ENCODE results near the gene APEX2.
"Not testable (repeated sequence)": the region's sequence is repeated elsewhere in the genome, so short reads cannot be mapped to it uniquely, and the experiment has no call there.

APEX2 gene

GRCh38 chrX:54980334-54980733, 19.8 kb upstream of the APEX2 start:
- Histone ChIP-seq H2AK5ac (ENCODE audit: low read depth, low read length) (no peak overlapping the region), H2BK12ac (ENCODE audit: low read length) (no peak overlapping the region), H3K9me3 (replicated peaks in 1 of 2; ENCODE audit: control insufficient read depth in 2 of 2, insufficient read depth in 1 of 2, low read depth in 1 of 2, low read length in 2 of 2) (no peaks in the 10 kb centered on the region), H3K4me1 (ENCODE audit: control insufficient read depth in 2 of 2, insufficient read depth in 1 of 2, low read depth in 1 of 2, low read length in 2 of 2) (no peaks in the 10 kb centered on the region), H2AFZ (ENCODE audit: low read length) (no peak overlapping the region), H2BK120ac (ENCODE audit: low read depth, low read length) (no peak overlapping the region), H3K9ac (ENCODE audit: low read depth, low read length, poor library complexity) (no peak overlapping the region), H2BK15ac (ENCODE audit: low read length) (no peak overlapping the region), H4K8ac (ENCODE audit: low read depth, low read length) (no peak overlapping the region), H3K23ac (ENCODE audit: low read depth, low read length, poor library complexity) (no peak overlapping the region), H3K79me1 (ENCODE audit: low read depth, low read length) (no peaks in the 10 kb centered on the region), H3K14ac (ENCODE audit: low read length) (no peak overlapping the region), H3K4me3 (ENCODE audit: low read length in 2 of 2) (no peak overlapping the region), H3K4ac (ENCODE audit: low read length) (no peak overlapping the region), H3K4me2 (ENCODE audit: insufficient read depth, low read length, poor library complexity, severe bottlenecking) (no peak overlapping the region), H3K18ac (ENCODE audit: low read length) (no peak overlapping the region), H3K36me3 (replicated peaks in 1 of 2; ENCODE audit: control insufficient read depth in 2 of 2, insufficient read depth in 2 of 2, low read length in 2 of 2) (no peaks in the 10 kb centered on the region), H3K27me3 (ENCODE audit: control insufficient read depth in 3 of 3, insufficient read depth in 3 of 3, low read depth in 1 of 3, low read length in 3 of 3) (no peaks in the 10 kb centered on the region), H2BK5ac (ENCODE audit: low read length) (no peak overlapping the region), H3K27ac (replicated peaks; ENCODE audit: low read length) (no peak overlapping the region), H4K91ac (ENCODE audit: low read depth, low read length, poor library complexity) (no peak overlapping the region)
- DNase-seq (ENCODE audit: low spot score) = no peak
- WGBS, 2 donors (ENCODE audit: extremely low coverage in 2 of 2, insufficient read length in 2 of 2, insufficient replicate concordance in 1 of 2) = no CpG with 5 or more reads among the region's 6 CpGs

- not testable (repeated sequence) for H3K27me3 ChIP-seq (ENCODE audit: control insufficient read depth in 3 of 3, insufficient read depth in 3 of 3, low read depth in 1 of 3, low read length in 3 of 3); DNase-seq (ENCODE audit: low spot score); H2AK5ac ChIP-seq (ENCODE audit: low read depth, low read length); H3K79me1 ChIP-seq (ENCODE audit: low read depth, low read length); H3K27ac ChIP-seq (replicated peaks; ENCODE audit: low read length); H3K4me3 ChIP-seq (ENCODE audit: low read length in 2 of 2); H3K36me3 ChIP-seq (replicated peaks in 1 of 2; ENCODE audit: control insufficient read depth in 2 of 2, insufficient read depth in 2 of 2, low read length in 2 of 2); H2BK120ac ChIP-seq (ENCODE audit: low read depth, low read length); H3K4me1 ChIP-seq (ENCODE audit: control insufficient read depth in 2 of 2, insufficient read depth in 1 of 2, low read depth in 1 of 2, low read length in 2 of 2); H3K23ac ChIP-seq (ENCODE audit: low read depth, low read length, poor library complexity); H2AFZ ChIP-seq (ENCODE audit: low read length); H3K18ac ChIP-seq (ENCODE audit: low read length); H3K4me2 ChIP-seq (ENCODE audit: insufficient read depth, low read length, poor library complexity, severe bottlenecking); H2BK5ac ChIP-seq (ENCODE audit: low read length); H3K14ac ChIP-seq (ENCODE audit: low read length); H3K9me3 ChIP-seq (replicated peaks in 1 of 2; ENCODE audit: control insufficient read depth in 2 of 2, insufficient read depth in 1 of 2, low read depth in 1 of 2, low read length in 2 of 2); H2BK12ac ChIP-seq (ENCODE audit: low read length); H4K91ac ChIP-seq (ENCODE audit: low read depth, low read length, poor library complexity); H2BK15ac ChIP-seq (ENCODE audit: low read length); H3K9ac ChIP-seq (ENCODE audit: low read depth, low read length, poor library complexity); H3K4ac ChIP-seq (ENCODE audit: low read length); H4K8ac ChIP-seq (ENCODE audit: low read depth, low read length)
- no CpG with 5 or more reads among the region's 2 CpGs for WGBS, 2 donors (ENCODE audit: extremely low coverage in 2 of 2, insufficient read length in 2 of 2, insufficient replicate concordance in 1 of 2)
Measured at GRCh38 chrX:54983306-54983705, 16.9 kb upstream of the APEX2 start.

- no CpG with 5 or more reads among the region's 2 CpGs for WGBS, 2 donors (ENCODE audit: extremely low coverage in 2 of 2, insufficient read length in 2 of 2, insufficient replicate concordance in 1 of 2)
Measured at GRCh38 chrX:54991706-54992105, 8.5 kb upstream of the APEX2 start.

GRCh38 chrX:54992911-54993622, 7.1 kb upstream of the APEX2 start:
- Histone ChIP-seq H3K9ac (ENCODE audit: low read depth, low read length, poor library complexity) (no peak overlapping the region), H3K27me3 (ENCODE audit: control insufficient read depth in 3 of 3, insufficient read depth in 3 of 3, low read depth in 1 of 3, low read length in 3 of 3) (no peaks in the 10 kb centered on the region), H2AFZ (ENCODE audit: low read length) (no peak overlapping the region), H3K9me3 (replicated peaks in 1 of 2; ENCODE audit: control insufficient read depth in 2 of 2, insufficient read depth in 1 of 2, low read depth in 1 of 2, low read length in 2 of 2) (no peaks in the 10 kb centered on the region), H2BK12ac (ENCODE audit: low read length) (no peak overlapping the region), H4K8ac (ENCODE audit: low read depth, low read length) (no peak overlapping the region), H3K79me1 (ENCODE audit: low read depth, low read length) (no peaks in the 10 kb centered on the region), H2BK5ac (ENCODE audit: low read length) (no peak overlapping the region), H3K27ac (replicated peaks; ENCODE audit: low read length) (no peak overlapping the region), H3K23ac (ENCODE audit: low read depth, low read length, poor library complexity) (no peak overlapping the region), H2AK5ac (ENCODE audit: low read depth, low read length) (no peak overlapping the region), H3K18ac (ENCODE audit: low read length) (no peak overlapping the region), H3K4me2 (ENCODE audit: insufficient read depth, low read length, poor library complexity, severe bottlenecking) (no peak overlapping the region), H2BK120ac (ENCODE audit: low read depth, low read length) (no peak overlapping the region), H3K4me1 (ENCODE audit: control insufficient read depth in 2 of 2, insufficient read depth in 1 of 2, low read depth in 1 of 2, low read length in 2 of 2) (no peaks in the 10 kb centered on the region), H4K91ac (ENCODE audit: low read depth, low read length, poor library complexity) (no peak overlapping the region), H2BK15ac (ENCODE audit: low read length) (no peak overlapping the region), H3K36me3 (replicated peaks in 1 of 2; ENCODE audit: control insufficient read depth in 2 of 2, insufficient read depth in 2 of 2, low read length in 2 of 2) (no peaks in the 10 kb centered on the region), H3K4me3 (ENCODE audit: low read length in 2 of 2) (no peak overlapping the region), H3K4ac (ENCODE audit: low read length) (no peak overlapping the region), H3K14ac (ENCODE audit: low read length) (no peak overlapping the region)
- DNase-seq (ENCODE audit: low spot score) = no peak
- no CpG with 5 or more reads among the region's 1 CpG for WGBS, 2 donors (ENCODE audit: extremely low coverage in 2 of 2, insufficient read length in 2 of 2, insufficient replicate concordance in 1 of 2)

More at GRCh38 chrX:54991706-54992105, 8.5 kb upstream of the APEX2 start:
- Histone ChIP-seq H3K4me2 (ENCODE audit: insufficient read depth, low read length, poor library complexity, severe bottlenecking) (no peak overlapping the region), H3K9ac (ENCODE audit: low read depth, low read length, poor library complexity) (no peak overlapping the region), H4K8ac (ENCODE audit: low read depth, low read length) (no peak overlapping the region), H3K27me3 (ENCODE audit: control insufficient read depth in 3 of 3, insufficient read depth in 3 of 3, low read depth in 1 of 3, low read length in 3 of 3) (no peaks in the 10 kb centered on the region), H2BK12ac (ENCODE audit: low read length) (no peak overlapping the region), H3K23ac (ENCODE audit: low read depth, low read length, poor library complexity) (no peak overlapping the region), H4K91ac (ENCODE audit: low read depth, low read length, poor library complexity) (no peak overlapping the region), H3K27ac (replicated peaks; ENCODE audit: low read length) (no peak overlapping the region), H3K36me3 (replicated peaks in 1 of 2; ENCODE audit: control insufficient read depth in 2 of 2, insufficient read depth in 2 of 2, low read length in 2 of 2) (no peaks in the 10 kb centered on the region), H3K14ac (ENCODE audit: low read length) (no peak overlapping the region), H3K9me3 (replicated peaks in 1 of 2; ENCODE audit: control insufficient read depth in 2 of 2, insufficient read depth in 1 of 2, low read depth in 1 of 2, low read length in 2 of 2) (no peaks in the 10 kb centered on the region), H2BK5ac (ENCODE audit: low read length) (no peak overlapping the region), H3K4me1 (ENCODE audit: control insufficient read depth in 2 of 2, insufficient read depth in 1 of 2, low read depth in 1 of 2, low read length in 2 of 2) (no peaks in the 10 kb centered on the region), H2BK15ac (ENCODE audit: low read length) (no peak overlapping the region), H3K4ac (ENCODE audit: low read length) (no peak overlapping the region), H3K4me3 (ENCODE audit: low read length in 2 of 2) (no peak overlapping the region), H2AK5ac (ENCODE audit: low read depth, low read length) (no peak overlapping the region), H2AFZ (ENCODE audit: low read length) (no peak overlapping the region), H3K79me1 (ENCODE audit: low read depth, low read length) (no peaks in the 10 kb centered on the region), H2BK120ac (ENCODE audit: low read depth, low read length) (no peak overlapping the region), H3K18ac (ENCODE audit: low read length) (no peak overlapping the region)
- DNase-seq (ENCODE audit: low spot score) = no peak
